Esophagus squamous epithelium (tissue), 5 donors: ENCODE results near the gene SFMBT2. TPM values are rescaled to one million over a fixed set of nuclear protein-coding genes. Genes with fewer than 3 reads are reported as not detected.
"Not testable (repeated sequence)": the region's sequence is repeated elsewhere in the genome, so short reads cannot be mapped to it uniquely, and the experiment has no call there.

Experiments
- DNase-seq: peaks from one replicate; lab custom pipeline; 2025; lab: John Stamatoyannopoulos, UW
- H3K27ac ChIP-seq, 4 donors: fragments of 200-600 bp; sonication (generic); one replicate each; pipeline ENCODE4 v1.5.1; 2016 to 2019; ENCODE audit warnings: mild to moderate bottlenecking in 1 of 4
- H3K27me3 ChIP-seq, 4 donors: fragments of 200-600 bp; sonication (generic); 1 replicate in 3 of 4; 2 replicates in 1 of 4; pipeline versions ENCODE4 v1.5.1 to v1.6.0; 2017 to 2021; ENCODE audit warnings: antibody characterized with exemption in 1 of 4
- H3K36me3 ChIP-seq, 3 donors: fragments of 200-600 bp; sonication (generic); one replicate each; pipeline ENCODE4 v1.5.1; 2016 to 2019
- H3K4me1 ChIP-seq, 3 donors: fragments of 200-600 bp; sonication (generic); one replicate each; pipeline ENCODE4 v1.5.1; 2017 to 2019
- H3K4me3 ChIP-seq, 4 donors: fragments of 200-600 bp; sonication (generic); 1 replicate in 3 of 4; 2 replicates in 1 of 4; pipeline ENCODE4 v1.5.1; 2016 to 2019; ENCODE audit warnings: mild to moderate bottlenecking in 2 of 4, moderate library complexity in 1 of 4
- H3K9me3 ChIP-seq, 3 donors: fragments of 200-600 bp; sonication (generic); one replicate each; pipeline ENCODE4 v1.5.1; 2016 to 2019
- POLR2A ChIP-seq, 4 donors: fragments of 450-650 bp; IDR thresholded peaks; one replicate each; pipeline ENCODE4 v1.6.1; 2017; ENCODE audit warnings: antibody characterized with exemption in 4 of 4, mild to moderate bottlenecking in 4 of 4, moderate library complexity in 3 of 4
- WGBS, 2 donors: methylation state at CpG; one replicate each; pipeline ENCODE4 v1.1.5; 2018; 5-methylcytosine and 5-hydroxymethylcytosine counted together
- intact Hi-C: fragments of 100-400 bp; cut with DNase I; formaldehyde crosslinking; loops from one replicate; pipeline ENCODE4 v1.15.0; 2022
- total RNA-seq, 4 donors: library from RNA; depleted of rRNA; stranded (reverse); fragments of >200 nt; gene quantifications; one replicate each; pipeline ENCODE4 v1.1.0, GENCODE V29; 2016
- TF ChIP-seq, protein P1 (sequence below), 6 experiments: fragments of 450-650 bp in 4 of 6; fragments of 200-600 bp in 2 of 6; sonication (generic) in 2 of 6; IDR thresholded peaks; one replicate each; pipeline ENCODE4 v1.5.1; 2016 to 2019; ENCODE audit warnings: antibody characterized with exemption in 6 of 6, mild to moderate bottlenecking in 4 of 6, moderate library complexity in 4 of 6
- donor health status: DM: yes; HTN: yes; CAD: no.

Gene SFMBT2
- total RNA-seq, 4 donors from 2014 or later, result 0.72 to 5.0 (median 1.4) TPM

DNA sequence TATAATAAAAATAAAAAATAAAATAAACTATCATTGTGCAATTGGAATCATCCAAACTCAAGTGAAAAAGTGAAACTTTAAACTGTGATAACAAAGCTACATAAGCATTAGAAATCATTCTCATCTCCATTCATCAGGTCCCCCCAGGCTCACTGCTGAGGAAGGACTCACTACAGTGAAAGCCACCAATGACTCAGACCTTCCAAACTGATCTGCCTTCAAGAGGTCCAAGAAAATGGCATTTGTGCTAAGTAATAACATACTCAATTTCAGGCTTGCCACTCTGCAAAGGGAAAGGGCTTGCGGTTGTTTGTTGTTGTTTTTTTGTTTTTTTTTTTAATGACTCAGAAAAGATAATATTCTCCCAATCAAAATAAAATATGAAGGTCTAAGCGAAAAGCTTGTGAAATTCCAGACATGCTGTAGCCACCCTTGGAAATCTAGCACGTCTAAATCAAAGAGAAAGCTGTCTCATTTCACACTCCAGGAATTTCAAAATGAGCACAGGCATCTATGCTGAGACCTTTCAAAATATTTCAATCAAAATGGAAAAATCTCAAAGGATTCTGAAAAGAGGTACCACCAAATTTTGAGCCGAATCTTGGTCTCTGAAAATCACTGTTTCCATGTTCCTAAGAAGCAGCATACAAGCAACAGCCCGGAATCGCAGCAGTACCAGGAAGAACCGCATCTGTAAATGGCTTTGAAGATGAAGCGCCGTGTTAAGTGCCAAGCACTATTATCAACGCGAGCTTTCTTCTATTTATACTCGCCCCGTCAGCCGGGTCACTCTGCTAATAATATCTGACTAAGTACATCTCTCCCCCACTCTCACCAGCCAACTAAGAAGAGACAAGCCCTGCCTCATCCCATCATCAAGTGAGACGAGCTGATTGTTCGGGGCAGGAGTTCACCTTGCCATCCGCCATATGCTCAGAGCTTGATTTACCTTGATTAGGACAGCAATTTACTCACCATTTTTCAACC, 13.5 kb downstream of the SFMBT2 start:
- DNase-seq, result no peak
- WGBS, 2 donors, result 75 to 82% methylated on average over 17 of the region's 17 CpGs
- Histone ChIP-seq H3K4me1 (no peaks in the 10 kb centered on the region), H3K27ac (no peak overlapping the region), H3K27me3 (no peaks in the 10 kb centered on the region), H3K36me3 (no peaks in the 10 kb centered on the region), H3K9me3 (no peaks in the 10 kb centered on the region), H3K4me3 (no peak overlapping the region)
- intact Hi-C loops, result no loop called here
- no peak for TF ChIP-seq POLR2A (IDR thresholded peaks at IDR 0.05)
- TF ChIP-seq, protein P1, sequence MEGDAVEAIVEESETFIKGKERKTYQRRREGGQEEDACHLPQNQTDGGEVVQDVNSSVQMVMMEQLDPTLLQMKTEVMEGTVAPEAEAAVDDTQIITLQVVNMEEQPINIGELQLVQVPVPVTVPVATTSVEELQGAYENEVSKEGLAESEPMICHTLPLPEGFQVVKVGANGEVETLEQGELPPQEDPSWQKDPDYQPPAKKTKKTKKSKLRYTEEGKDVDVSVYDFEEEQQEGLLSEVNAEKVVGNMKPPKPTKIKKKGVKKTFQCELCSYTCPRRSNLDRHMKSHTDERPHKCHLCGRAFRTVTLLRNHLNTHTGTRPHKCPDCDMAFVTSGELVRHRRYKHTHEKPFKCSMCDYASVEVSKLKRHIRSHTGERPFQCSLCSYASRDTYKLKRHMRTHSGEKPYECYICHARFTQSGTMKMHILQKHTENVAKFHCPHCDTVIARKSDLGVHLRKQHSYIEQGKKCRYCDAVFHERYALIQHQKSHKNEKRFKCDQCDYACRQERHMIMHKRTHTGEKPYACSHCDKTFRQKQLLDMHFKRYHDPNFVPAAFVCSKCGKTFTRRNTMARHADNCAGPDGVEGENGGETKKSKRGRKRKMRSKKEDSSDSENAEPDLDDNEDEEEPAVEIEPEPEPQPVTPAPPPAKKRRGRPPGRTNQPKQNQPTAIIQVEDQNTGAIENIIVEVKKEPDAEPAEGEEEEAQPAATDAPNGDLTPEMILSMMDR (IDR thresholded peaks at IDR 0.05), result no peak

DNA sequence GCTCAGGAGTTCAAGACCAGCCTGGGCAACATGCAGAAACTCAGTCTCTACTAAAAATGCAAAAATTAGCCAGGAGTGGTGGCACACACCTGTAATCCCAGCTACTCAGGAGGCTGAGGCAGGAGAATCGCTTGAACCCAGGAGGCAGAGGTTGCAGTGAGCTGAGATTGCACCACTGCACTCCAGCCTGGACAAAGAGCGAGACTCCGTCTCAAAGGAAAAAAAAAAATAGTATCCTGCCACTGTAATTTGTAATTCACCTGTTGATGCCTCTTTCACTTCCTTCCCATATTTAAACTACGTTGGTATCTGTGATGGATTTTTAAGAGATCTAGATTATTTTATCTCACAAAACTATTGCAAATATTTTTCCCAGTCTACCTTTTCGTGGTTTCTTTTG, 18.5 kb downstream of the SFMBT2 start:
- DNase-seq, H3K27ac ChIP-seq, H3K4me3 ChIP-seq, H3K9me3 ChIP-seq, H3K4me1 ChIP-seq, H3K27me3 ChIP-seq, H3K36me3 ChIP-seq, intact Hi-C loops: not testable (repeated sequence)
- 88 to 95% methylated on average over 5 of the region's 5 CpGs for WGBS, 2 donors

DNA sequence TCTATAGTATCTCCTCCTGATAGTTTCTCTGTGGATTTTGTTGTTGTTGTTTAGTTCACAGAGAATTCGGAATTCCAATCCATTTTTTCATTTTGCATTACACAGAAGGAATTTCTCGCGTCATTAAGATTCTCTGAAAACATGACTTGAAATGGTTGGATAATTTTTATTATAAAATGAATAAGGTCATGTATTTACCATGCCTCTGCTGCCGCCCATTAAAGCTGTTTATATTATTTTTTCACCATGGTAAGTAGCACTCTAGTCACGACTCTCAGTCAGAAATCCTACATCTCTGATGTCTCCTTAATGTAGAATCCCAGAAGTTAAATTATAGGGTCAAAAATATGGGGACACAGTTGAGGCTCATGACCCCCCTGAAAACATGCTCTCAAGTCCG, 19.1 kb downstream of the SFMBT2 start:
- 83 to 94% methylated on average over 6 of the region's 6 CpGs for WGBS, 2 donors
- no peaks in the 10 kb centered on the region for H3K4me1 ChIP-seq
- no peak overlapping the region for H3K27ac ChIP-seq
- TF ChIP-seq, protein P1 (IDR thresholded peaks at IDR 0.05), result no peak
- no peak for TF ChIP-seq POLR2A (IDR thresholded peaks at IDR 0.05)
- no peak for DNase-seq
- no peaks in the 10 kb centered on the region for H3K9me3 ChIP-seq
- H3K36me3 ChIP-seq, result no peaks in the 10 kb centered on the region
- no peak overlapping the region for H3K4me3 ChIP-seq
- intact Hi-C loops, result no loop called here
- H3K27me3 ChIP-seq, result no peaks in the 10 kb centered on the region

DNA sequence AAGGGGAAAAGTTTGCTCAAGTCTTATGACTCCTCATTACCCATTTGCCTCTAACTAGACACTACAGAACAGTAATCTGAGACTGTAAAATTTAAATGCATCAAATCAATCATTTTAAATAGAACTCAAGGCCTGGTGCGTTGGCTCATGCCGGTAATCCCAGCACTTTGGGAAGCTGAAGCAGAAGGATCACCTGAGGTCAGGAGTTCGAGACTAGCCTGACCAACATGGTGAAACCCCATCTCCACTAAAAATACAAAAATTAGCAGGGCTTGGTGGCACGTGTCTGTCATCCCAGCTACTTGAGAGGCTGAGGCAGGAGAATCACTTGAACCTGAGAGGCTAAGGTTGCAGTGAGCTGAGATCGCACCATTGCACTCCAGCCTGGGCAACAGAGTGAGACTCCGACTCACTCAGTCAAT, 20.1 kb downstream of the SFMBT2 start:
- H3K4me1 ChIP-seq, H3K9me3 ChIP-seq, H3K27ac ChIP-seq, intact Hi-C loops, H3K4me3 ChIP-seq, H3K27me3 ChIP-seq, H3K36me3 ChIP-seq, DNase-seq: not testable (repeated sequence)
- 83 to 91% methylated on average over 5 to 6 of the region's 6 CpGs for WGBS, 2 donors

DNA sequence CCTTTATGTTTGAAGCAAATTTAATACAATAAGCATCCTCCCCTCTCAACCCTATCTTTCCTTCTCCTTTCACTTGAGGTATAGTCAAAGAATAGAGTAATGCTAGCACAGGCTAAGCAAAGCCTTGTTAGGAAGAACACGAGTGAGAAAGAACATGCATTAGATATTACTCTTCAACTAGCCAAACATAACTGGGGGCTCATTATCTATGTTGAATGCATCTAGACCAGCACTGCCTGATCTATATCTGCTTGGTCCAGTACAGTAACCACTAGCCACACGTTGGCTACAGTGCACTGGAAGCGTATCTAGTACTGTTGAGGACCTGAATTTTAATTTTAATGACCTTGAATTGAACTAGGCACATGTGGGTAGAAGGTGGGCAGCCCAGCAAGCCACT, 21.0 kb downstream of the SFMBT2 start:
- WGBS, 2 donors, result 67 to 70% methylated on average over 3 of the region's 3 CpGs
- intact Hi-C loops, result no loop called here
- no peaks in the 10 kb centered on the region for H3K9me3 ChIP-seq
- H3K27ac ChIP-seq, result no peak overlapping the region
- no peak overlapping the region for H3K4me3 ChIP-seq
- H3K4me1 ChIP-seq, result no peaks in the 10 kb centered on the region
- no peaks in the 10 kb centered on the region for H3K27me3 ChIP-seq
- TF ChIP-seq, protein P1 (IDR thresholded peaks at IDR 0.05), result no peak
- TF ChIP-seq POLR2A (IDR thresholded peaks at IDR 0.05), result no peak
- no peak for DNase-seq
- no peaks in the 10 kb centered on the region for H3K36me3 ChIP-seq

DNA sequence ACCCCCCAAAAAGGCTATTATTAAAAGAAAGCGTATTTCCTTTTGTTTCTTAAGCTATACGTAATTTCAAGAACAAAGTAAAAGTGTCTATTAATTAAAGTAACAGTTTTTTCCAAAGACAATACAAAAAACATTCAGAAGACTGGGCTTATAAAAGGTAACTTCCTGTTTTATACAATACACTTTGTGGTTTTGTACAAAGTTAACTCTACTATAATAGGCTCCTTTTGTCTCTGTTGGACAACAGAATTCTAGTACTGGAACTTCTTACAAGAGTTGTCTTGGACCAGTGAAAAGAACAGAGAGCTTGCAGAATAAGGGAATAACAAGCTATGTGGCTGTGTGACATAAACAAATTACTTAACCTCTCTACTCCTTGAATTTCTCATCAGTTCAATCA, 21.5 kb downstream of the SFMBT2 start:
- H3K36me3 ChIP-seq, result no peaks in the 10 kb centered on the region
- no peaks in the 10 kb centered on the region for H3K9me3 ChIP-seq
- TF ChIP-seq, protein P1 (IDR thresholded peaks at IDR 0.05), result no peak
- TF ChIP-seq POLR2A (IDR thresholded peaks at IDR 0.05), result no peak
- DNase-seq, result no peak
- 61 to 77% methylated on average over 2 of the region's 2 CpGs for WGBS, 2 donors
- H3K27ac ChIP-seq, result no peak overlapping the region
- no peaks in the 10 kb centered on the region for H3K4me1 ChIP-seq
- intact Hi-C loops, result no loop called here
- no peaks in the 10 kb centered on the region for H3K27me3 ChIP-seq
- no peak overlapping the region for H3K4me3 ChIP-seq
